ENCODE data around the gene UGT1A5.

UGT1A5 gene

DNA sequence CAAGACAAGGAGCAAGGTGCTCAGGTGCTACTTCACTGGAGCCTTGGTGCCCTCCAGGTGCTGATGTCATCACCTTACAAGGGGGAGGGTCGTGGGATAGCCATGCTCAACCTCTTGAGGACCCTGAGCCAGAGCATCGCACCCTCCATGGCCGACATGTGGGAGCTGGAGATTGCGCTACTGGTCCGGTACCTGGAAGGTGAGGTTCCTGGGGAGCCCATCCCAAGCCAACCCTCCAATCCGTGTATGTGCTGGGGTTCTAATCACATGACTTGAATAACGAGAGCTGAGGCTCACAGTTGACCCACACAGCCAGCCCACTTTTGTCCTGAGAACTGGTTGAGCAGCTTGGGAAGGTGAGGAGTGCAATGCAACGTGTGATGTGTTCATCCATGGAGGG, 91.3 kb downstream of the UGT1A5 start:
- Histone ChIP-seq H3K27ac (no peak overlapping the region), H3K27me3 (ENCODE audit: insufficient read depth, low read depth, severe bottlenecking) (no peaks in the 10 kb centered on the region), H3K9me3 (ENCODE audit: severe bottlenecking) (peaks cover 4% of the 10 kb centered on the region), H3K4me3 (ENCODE audit: low read depth, low read length) (no peak overlapping the region), H3K36me3 (no peaks in the 10 kb centered on the region)
- TF ChIP-seq, protein P1, sequence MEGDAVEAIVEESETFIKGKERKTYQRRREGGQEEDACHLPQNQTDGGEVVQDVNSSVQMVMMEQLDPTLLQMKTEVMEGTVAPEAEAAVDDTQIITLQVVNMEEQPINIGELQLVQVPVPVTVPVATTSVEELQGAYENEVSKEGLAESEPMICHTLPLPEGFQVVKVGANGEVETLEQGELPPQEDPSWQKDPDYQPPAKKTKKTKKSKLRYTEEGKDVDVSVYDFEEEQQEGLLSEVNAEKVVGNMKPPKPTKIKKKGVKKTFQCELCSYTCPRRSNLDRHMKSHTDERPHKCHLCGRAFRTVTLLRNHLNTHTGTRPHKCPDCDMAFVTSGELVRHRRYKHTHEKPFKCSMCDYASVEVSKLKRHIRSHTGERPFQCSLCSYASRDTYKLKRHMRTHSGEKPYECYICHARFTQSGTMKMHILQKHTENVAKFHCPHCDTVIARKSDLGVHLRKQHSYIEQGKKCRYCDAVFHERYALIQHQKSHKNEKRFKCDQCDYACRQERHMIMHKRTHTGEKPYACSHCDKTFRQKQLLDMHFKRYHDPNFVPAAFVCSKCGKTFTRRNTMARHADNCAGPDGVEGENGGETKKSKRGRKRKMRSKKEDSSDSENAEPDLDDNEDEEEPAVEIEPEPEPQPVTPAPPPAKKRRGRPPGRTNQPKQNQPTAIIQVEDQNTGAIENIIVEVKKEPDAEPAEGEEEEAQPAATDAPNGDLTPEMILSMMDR (IDR thresholded peaks at IDR 0.05; ENCODE audit: low read depth, low read length) = no peak
- DNase-seq = no peak

DNA sequence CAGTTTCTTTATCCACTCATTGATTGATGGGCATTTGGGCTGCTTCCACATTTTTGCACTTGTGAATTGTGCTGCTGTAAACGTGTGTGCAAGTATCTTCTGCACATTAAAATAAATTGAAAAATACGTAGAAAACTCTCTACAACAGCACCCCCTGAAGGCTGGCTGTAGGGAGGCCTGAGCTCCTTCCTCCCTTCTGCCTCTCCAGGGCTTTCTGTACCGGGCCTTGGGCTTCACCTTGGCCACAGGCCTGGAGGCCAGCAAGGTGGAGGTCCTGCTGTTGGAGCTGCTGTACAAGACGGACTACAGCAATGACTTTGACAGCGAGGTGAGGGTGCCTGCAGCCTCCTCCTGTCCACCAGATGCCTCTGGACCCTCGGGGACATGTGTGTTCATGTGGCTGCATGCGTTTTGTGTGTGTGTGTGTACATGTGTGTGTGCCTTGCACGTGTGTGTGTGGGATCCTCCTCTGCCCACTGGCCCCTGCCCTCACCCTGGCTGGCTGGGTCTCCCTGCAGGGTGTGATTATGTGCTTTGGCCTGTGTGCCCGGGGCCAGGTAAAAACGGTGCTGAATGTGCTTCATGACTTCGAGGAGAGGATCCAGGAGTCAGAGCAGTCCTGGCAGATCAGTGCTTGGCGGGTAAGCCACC, 94.6 kb downstream of the UGT1A5 start:
- Histone ChIP-seq H3K27ac (no peak overlapping the region), H3K4me3 (ENCODE audit: low read depth, low read length) (no peak overlapping the region), H3K27me3 (ENCODE audit: insufficient read depth, low read depth, severe bottlenecking) (no peaks in the 10 kb centered on the region), H3K9me3 (ENCODE audit: severe bottlenecking) (no peaks in the 10 kb centered on the region), H3K36me3 (no peaks in the 10 kb centered on the region)
- TF ChIP-seq, protein P1 (IDR thresholded peaks at IDR 0.05; ENCODE audit: low read depth, low read length) = no peak
- peak; percentile 7 for DNase-seq

DNA sequence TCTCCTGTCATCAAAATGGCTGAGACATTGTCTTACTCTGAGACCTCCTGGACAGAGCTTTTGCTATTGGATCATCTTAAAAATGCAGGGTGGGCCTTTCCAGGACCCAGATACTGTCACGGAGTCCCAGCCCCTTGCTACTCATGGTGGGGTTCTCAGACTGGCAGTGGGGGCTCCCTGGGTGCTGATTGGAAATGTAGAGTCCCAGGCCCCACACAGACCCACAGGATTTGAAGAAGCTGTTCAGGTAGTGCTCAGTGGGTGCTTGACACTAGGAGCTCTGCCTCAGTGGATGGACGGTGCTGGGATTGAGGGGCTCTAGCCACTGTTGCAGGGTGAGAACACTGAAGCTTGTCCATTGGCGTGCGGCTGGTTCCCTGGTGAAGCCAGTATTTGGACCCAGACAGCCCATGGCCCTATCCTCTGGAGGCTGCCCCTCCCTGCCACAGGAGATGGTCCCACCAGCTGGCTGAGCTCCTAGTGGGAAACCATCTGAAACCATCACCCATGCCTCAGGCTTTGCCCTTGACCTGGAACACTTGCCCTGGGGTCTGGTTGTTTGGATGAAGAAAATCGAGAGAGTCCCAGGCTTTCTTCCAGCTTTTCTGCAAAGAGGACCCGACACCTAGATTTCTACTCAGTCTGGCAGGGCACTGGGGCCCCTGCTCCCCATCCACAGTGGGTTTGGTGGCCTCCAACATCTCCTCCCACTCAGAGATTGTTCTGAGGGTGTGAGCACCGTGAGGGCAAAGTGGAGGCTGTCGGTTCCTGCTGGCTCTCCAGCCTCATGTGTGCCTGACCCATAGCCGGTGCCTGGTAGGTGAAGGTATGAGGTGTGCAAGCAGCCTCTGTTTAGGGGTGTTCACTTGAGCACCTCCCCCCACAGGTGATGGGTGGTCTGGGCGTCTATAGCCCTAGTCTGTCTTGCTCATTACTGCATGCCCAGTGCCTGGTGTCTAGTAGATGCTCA, 95.5 kb downstream of the UGT1A5 start:
- Histone ChIP-seq H3K27ac (no peak overlapping the region), H3K9me3 (ENCODE audit: severe bottlenecking) (no peaks in the 10 kb centered on the region), H3K27me3 (ENCODE audit: insufficient read depth, low read depth, severe bottlenecking) (no peaks in the 10 kb centered on the region), H3K4me3 (ENCODE audit: low read depth, low read length) (no peak overlapping the region), H3K36me3 (no peaks in the 10 kb centered on the region)
- TF ChIP-seq, protein P1 (IDR thresholded peaks at IDR 0.05; ENCODE audit: low read depth, low read length) = no peak
- peak; percentile 0 for DNase-seq

DNA sequence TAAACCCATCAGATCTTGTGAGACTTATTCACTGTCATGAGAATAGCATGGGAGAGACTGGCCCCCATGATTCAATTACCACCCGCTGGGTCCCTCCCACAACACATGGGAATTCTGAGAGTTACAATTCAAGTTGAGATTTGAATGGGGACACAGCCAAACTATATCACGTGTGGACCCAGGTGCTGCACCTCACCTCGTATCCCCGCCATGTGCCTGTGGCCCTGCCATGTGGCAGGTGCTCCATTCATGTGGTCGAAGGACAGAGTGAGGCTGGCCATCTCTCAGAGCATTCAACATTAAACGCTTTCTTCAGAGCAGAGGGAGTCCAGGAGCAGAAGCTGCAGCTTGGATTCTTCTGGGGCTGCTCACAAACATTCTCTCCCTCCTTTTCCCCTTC, 97.7 kb downstream of the UGT1A5 start:
- Histone ChIP-seq H3K27ac (no peak overlapping the region), H3K27me3 (ENCODE audit: insufficient read depth, low read depth, severe bottlenecking) (no peaks in the 10 kb centered on the region), H3K4me3 (ENCODE audit: low read depth, low read length) (no peak overlapping the region), H3K9me3 (ENCODE audit: severe bottlenecking) (no peaks in the 10 kb centered on the region), H3K36me3 (no peaks in the 10 kb centered on the region)
- peak; percentile 2 for DNase-seq
- TF ChIP-seq, protein P1 (IDR thresholded peaks at IDR 0.05; ENCODE audit: low read depth, low read length) = no peak

DNA sequence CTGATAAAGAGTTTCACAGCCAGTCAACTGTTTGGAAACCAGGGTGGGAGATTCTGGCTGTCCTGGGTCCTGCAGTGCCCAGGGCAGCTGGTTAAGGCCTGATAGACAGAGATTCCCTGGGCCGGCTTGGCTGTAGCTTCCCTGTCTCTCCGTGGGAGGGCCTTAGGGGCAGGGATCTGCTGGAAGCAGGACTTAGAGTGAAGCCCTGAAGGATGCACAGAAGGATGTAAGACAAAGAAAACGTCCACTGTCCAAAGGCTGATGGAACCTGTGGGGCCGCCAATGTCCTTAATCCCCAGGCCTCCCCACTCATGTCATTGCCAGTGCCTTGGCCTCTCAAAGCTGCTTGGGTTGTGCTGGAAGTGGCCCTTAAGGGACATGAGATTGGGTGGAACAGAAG, 98.4 kb downstream of the UGT1A5 start:
- Histone ChIP-seq H3K9me3 (ENCODE audit: severe bottlenecking) (no peaks in the 10 kb centered on the region), H3K27ac (no peak overlapping the region), H3K27me3 (ENCODE audit: insufficient read depth, low read depth, severe bottlenecking) (no peaks in the 10 kb centered on the region), H3K4me3 (ENCODE audit: low read depth, low read length) (no peak overlapping the region), H3K36me3 (no peaks in the 10 kb centered on the region)
- TF ChIP-seq, protein P1 (IDR thresholded peaks at IDR 0.05; ENCODE audit: low read depth, low read length) = no peak
- DNase-seq = peak; percentile 5

Data from WERI-Rb-1 (cell line).